CD4-positive, alpha-beta T cell treated with Interferon gamma for 1 hour (primary cell): Measurements from ENCODE around the gene OPCML.

Source experiments
- DNase-seq: peaks from one replicate; pipeline ENCODE4 v3.0.0-alpha.2; 2020

Gene OPCML

DNA sequence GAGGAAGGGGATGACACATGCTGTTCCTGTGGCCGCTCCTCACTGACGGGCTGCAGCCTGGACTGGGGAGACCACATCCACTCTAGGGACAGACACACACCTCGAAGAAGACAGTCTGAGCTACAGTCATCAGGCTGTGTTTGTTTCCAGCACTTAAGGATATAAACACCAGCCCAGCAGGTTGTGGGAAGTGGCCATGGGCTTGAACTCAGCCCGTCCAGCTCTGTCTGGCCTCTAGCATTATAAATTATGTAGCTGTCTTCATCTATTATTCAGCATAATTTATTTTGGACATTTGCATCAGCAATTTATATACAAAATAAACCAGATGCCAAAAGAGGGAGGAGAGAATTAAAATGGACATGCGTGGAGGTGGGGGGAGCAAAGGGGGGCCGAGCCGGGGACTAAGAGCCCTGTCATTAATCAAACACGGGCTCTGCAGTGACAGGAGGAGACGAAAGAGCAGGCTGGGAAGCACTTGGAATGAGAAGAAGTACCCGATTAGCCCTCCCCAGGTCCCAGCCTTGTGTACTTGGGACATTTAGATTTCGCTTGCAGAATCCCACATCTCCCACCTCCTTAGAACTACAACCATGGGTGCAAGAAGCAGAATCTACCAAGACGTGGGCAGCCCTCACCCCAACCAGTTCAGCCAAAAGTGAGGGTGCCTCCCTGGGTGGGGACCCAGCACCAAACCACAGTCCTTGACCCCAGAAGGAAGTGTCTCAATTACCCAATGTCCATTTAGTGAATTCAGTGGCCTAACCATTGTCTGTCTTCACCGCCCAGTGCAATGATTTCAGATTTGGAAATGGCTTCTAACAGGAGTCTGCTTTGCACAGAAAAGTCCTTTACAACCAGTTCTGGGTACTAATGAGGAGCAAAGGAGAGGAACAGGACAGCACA, 309.6 kb downstream of the OPCML start:
- DNase-seq, result no peak

- DNase-seq, result no peak
These were observed 312.8 kb downstream of the OPCML start for GRCh38 chr11:133219543-133219942.

DNA sequence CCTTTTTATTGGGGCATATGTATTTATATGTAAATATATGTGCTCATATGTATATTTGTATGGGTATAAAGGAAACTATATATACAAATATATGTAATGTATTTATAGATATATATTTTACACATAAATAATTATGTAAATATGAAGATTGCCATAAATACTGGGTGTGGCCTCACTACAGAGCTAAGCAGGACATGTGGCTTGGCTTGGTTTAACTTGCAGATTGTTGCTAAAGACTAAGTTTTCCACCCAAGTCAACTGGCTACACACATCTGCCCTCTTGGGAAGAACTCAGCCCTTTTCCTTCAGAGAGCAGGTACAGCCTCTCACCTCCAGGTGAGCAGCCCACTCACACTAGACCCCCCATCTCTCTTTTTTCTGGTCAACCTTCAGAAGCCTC, 315.5 kb downstream of the OPCML start:
- DNase-seq, result no peak

DNA sequence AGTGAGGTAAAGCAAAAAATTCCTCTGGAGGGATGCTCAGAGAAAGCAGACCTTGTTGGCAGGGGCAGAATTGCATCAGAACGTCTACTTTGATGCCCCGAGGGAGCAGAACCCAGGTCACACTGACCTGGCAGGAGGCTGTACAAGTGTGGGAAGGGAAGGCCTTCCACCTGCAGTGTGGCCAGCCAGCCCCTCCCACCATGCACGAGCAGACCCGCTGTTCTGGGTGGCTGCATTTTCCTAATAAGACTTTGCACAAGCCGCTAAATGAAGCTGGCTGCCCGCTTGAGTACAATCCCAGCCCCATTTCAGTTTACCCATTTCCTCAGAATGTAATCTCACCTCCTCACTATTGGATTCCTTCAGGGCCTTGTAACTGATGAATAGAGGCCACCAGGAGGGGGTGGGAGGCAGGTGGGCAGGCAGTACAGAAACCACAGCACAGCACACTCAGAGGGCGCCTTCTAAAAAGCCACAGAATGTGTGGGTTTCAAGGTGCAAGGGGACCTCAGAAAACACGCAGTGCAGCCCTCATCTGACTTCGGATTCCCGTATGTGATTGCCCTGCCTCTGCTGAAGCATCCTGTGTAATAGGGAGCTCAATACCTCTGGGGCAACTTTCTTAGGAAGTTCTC, 316.6 kb downstream of the OPCML start:
- no peak for DNase-seq

DNA sequence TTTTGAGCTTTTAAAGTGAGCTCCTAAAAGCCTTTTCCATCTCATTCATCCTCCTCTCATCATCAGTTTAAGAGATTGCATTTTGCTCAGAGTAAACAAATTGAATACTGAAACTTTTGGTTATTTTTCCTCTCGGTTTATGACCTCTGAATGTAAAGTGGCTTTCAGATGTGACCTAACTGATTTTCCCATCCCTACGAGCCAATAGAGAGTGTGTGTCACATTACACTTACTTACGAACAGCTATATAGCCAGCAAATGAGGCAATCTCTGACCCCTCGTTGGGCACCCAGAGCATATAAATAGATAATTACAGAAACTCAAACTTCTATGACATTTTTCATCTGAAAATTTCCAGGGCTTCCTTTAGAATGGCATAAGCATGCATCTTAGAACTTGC, 317.7 kb downstream of the OPCML start:
- DNase-seq, result no peak

DNA sequence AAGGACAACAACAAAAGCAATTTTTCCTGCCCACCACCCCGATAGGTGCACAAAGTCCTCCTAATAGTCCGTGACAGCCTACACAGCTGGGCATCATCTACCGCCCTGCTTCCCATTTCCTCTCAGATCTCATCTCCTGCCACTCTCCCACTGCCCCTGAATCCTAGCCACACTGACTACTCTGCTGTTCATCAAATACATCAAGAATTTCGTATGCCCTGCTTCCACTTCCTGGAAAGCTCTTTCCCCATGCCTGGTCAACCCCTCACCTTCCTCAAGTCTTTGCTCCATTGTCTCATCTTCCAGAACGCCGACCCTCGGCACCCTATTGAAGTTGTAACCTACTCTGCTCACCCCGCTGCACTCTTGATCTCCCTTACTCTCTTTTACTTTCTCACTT, 320.1 kb downstream of the OPCML start:
- no peak for DNase-seq

DNA sequence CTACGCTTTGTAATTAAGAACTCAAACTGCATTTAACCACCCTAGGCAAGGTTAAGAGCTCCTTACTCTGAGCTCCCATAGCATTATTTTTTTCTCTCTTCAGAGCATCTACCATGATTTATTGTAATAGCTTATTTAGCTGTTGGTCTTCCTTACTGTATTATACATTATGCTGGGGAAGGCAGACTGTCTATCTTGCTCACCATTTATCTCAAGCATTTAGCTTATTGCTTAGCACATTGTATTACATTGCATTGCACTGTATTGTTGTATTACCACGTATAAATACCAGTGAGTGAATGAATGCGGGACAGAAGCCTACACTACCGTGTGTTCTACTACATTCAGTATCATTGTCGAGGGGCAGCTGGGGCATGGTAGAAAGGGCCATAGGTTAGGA, 324.3 kb downstream of the OPCML start:
- no peak for DNase-seq

DNA sequence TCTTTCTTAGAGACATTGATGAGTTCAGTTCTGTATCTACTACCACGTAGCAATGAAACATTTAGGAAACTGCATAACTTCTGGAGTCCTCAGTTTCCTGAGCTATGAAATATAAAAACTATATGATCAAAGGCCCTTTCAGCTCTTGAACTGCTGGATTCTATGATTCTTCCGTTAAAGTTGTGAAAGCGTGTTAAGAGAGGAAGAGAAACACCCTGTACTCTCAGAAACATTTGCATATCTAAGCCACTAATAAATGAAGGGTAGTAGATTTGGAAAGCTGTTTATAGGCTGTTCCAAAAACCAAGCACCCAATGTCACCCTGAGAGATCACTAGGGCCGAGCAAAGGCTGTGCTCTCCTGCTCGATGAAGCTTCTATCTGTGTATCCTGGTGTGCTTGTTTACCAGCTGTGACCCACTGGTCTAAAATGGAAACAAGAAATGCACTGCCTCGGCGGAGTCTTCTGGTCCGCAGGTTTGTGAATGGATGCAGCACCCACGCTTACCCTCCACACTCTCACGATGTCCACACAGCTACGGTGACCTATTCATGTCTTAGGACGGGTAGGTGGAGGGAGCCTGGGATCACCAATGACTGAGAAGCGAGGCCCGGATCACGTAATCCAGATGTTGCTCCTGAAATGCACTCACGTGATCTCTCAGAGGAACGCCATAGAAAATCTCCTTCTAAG, 325.8 kb downstream of the OPCML start:
- no peak for DNase-seq

DNA sequence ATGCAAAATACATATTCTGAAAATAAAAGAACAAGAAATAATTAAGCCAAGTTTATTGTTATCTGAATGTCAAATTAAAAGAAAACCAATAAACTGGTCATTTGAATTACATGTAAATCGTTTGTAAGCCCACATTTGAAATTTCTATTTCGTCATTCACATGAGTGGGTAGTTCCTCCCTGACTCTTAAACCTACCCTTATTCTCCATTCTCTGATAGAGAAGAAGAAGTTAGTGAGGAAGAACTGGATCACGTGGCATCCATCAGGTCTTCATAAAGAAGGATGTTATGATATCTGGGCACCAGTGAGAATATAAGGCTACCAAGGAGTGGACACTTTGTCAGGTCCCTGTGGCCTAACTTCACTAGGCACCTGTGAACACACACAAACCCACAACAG, 328.1 kb downstream of the OPCML start:
- DNase-seq, result no peak

DNA sequence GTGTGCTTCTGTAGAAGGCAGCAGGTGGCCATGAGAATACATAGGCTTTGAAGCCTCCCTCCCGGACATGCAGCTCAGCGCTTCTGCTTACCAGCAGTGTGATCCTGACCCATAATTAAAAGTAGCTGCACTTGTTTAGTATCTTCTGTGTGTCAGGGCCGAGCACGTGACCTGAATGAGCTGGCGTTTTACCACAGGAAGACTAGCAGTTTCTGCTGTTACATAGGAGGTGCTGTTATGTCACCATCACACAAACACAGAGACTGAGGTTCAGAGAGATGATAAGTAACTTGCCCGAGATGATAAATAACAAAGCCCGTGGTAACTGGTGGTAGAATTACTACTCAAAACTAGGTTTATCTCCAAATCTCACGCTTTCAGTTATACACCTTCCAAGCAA, 329.5 kb downstream of the OPCML start:
- no peak for DNase-seq

- DNase-seq, result no peak
These were observed 333.9 kb downstream of the OPCML start for GRCh38 chr11:133198438-133198837.

- no peak for DNase-seq
These were observed 334.9 kb downstream of the OPCML start for GRCh38 chr11:133197425-133197824.

DNA sequence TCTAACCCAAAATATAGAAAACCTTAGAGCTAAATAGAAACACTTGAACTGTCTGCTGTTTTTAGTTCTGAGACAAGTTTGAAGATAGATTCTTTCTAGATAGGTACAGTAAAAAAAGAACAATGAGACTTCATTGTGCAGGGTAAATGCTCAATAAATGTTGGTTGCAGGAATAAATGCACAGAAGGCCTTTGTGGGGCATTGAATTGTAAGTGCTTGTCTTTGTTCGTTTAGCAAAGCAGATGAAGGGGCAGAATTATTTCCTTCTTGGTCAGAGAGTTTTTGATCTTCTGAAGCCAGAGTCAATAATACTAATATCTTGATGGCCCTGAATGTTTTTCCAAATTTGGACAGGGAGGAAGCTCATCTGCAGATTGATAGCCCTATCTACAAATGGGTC, 340.4 kb downstream of the OPCML start:
- no peak for DNase-seq

DNA sequence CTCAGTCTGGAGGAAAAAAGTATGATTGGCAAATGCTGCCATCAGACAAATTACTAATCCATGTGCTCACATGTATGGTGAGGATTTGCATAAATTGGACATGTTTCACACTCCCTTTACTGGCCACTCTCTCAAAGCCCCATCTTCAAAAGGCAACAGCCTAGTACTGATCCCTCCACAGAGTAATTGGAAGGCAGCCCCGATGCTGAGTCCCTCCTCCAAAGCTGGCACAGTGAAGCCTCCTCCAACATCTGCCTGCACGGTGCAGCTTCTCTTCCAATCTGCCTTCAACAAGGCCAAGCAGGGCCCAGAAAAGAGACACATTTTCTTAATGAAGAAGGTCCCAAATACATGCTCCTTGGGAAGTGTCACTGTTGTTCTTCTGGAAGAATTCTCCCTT, 350.6 kb downstream of the OPCML start:
- DNase-seq, result no peak

GRCh38 chr11:133181066-133181465, 351.2 kb downstream of the OPCML start:
- no peak for DNase-seq

DNA sequence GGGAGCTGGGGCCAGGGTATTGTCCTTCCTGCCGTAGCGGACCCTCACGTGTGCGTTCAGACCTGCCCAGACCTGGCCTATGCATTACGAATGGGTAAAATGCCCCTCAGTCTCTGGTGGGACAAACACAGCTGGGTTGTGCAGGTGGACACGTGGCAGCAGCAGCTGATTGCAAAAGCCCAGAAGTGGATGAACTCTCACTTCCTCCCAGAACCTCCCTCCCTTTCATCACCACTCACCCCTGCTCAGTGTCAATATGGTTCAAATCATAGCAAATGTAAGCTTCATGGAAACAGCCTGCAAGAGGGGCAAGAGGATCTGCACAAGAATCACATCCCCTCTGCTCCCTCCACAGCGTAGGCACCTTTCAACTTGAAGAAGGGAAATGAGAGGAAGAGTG, 352.1 kb downstream of the OPCML start:
- DNase-seq, result no peak

DNA sequence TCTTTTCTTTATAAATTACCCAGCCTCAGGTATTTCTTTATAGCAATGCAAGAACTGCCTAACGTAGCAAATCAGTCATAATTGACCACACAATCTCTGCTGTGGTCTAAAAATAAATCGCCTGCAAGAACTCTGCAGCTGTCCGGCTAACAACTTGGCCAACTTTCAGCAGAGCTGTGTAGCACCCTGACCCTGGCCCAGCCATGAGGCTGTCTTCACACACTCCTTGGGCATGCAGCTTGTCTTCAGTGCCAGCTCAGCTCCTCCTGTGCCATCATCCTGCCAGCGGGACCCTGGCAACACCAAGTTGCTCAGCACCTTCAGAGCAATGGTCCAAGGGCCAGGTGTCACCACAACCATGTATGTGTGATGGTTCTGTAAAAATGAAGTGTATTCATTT, 355.6 kb downstream of the OPCML start:
- DNase-seq, result no peak

DNA sequence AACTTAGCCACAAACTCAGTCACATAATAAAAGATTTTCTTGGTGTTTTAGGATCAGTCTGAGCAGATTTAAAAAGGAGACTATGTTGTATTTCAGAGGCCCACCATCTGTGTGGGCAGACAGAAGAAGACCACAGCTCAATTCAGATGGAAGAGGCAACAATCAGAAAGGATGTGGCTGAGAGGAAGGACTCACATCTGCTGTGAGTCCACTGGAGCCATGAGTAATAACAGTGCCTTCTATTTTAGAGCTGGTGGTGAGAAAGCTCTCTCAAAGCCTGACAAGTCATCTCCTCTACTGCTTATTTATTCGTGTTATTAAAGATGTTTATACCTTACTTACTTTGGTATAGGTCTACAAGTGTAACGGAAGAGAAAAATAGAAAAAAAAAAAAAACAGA, 357.2 kb downstream of the OPCML start:
- no peak for DNase-seq

GRCh38 chr11:133173810-133174412, 358.4 kb downstream of the OPCML start:
- no peak for DNase-seq

DNA sequence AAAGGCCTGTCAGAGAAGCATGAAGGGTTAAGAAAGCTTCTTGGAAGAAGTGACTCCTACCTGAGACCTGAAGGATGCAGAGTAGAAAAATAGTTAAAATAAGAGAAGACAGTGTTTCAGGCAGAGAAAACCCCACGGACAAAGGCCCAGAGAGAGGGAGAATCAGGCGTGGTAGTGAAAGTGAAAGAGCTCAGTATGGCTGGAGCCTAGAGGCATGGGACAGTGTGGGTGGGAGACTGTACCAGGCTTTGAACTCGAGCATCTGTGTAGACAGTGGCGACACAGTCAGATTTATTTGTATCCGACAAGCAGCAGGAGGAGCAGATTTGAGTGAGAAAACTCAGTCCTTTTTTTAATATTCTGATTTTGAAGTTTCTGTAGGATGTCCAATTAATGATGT, 360.0 kb downstream of the OPCML start:
- no peak for DNase-seq

DNA sequence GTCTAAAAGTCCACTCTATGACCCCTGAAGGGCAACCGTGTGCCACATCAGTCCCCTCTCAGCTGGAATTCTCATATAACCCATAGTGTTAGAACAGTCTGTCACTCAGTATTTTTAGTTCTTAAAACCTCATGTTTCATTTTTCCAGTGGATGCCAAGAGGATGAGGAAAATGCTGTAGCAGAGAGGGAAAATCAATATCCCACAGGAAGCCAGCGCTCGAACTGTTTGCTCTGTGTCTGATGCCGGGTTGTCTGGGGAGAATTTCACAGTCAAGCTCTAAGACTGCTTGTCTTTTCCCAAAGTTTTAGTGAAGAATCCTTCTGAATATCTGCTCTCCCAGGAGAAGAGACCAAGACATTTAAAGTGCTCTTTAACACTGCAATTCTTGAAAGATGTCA, 360.9 kb downstream of the OPCML start:
- no peak for DNase-seq

- DNase-seq, result no peak
These were observed 364.3 kb downstream of the OPCML start for GRCh38 chr11:133168016-133168415.

GRCh38 chr11:133166662-133167061, 365.6 kb downstream of the OPCML start:
- no peak for DNase-seq

DNA sequence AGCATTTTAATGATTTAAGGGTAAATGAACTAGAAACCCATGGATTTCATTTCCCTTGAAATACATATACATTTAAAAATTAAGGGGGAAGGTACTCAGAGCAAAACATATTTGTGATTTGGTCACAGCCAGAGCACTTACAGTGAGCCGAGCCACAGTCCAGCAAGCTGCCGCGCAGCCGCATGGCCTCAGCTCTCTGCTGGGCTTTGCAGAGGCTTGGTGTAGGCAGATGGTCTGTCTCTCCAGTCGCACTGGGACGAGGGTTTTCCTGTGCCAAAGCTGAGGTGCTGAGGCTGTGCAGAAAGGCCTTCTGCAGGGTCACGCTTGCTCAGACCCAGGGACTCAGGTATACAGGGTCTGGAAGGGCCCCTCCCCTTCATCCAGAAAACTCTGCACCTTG, 367.3 kb downstream of the OPCML start:
- DNase-seq, result no peak
